HepG2 (cell line): ENCODE data around the gene OR3A1.

Source experiments
- CTCF ChIP-seq: sonication (generic); formaldehyde crosslinking; IDR thresholded peaks from 2 replicates; pipeline ENCODE4 v1.5.0; 2020; ENCODE audit warnings: mild to moderate bottlenecking, missing genetic modification reagents, moderate library complexity
- KLF9 ChIP-seq: IDR thresholded peaks from 2 replicates; pipeline ENCODE4 v1.6.1; 2016; ENCODE audit warnings: low read depth
- MAX ChIP-seq: IDR thresholded peaks from 2 replicates; pipeline ENCODE4 v1.6.1; 2012; ENCODE audit warnings: inconsistent platforms
- MEF2D ChIP-seq: sonication (generic); formaldehyde crosslinking; IDR thresholded peaks from 2 replicates; pipeline ENCODE4 v1.5.1; 2020; ENCODE audit warnings: mild to moderate bottlenecking, missing genetic modification reagents
- RAD21 ChIP-seq: fragments of 450-650 bp; formaldehyde crosslinking; IDR thresholded peaks from 2 replicates; pipeline ENCODE4 v1.5.0; 2020; ENCODE audit warnings: mild to moderate bottlenecking
- RBFOX2 ChIP-seq: fragments of 200-400 bp; formaldehyde crosslinking; IDR thresholded peaks from 2 replicates; pipeline ENCODE4 v1.6.1; 2017; ENCODE audit warnings: low read depth, mild to moderate bottlenecking, low read length
- SUZ12 ChIP-seq: fragments of 150-350 bp; IDR thresholded peaks from 2 replicates; pipeline ENCODE4 v1.6.1; 2014; ENCODE audit warnings: low read depth, low read length
- TARDBP ChIP-seq: sonication (generic); formaldehyde crosslinking; IDR thresholded peaks from 2 replicates; pipeline ENCODE4 v1.8.0; 2022; ENCODE audit warnings: mild to moderate bottlenecking, missing genetic modification reagents
- ZEB1 ChIP-seq: IDR thresholded peaks from 2 replicates; pipeline ENCODE4 v1.6.1; 2012; ENCODE audit warnings: mild to moderate bottlenecking, low read depth, inconsistent platforms; ENCODE audit not compliant: insufficient replicate concordance
- TF ChIP-seq, protein P1 (sequence below): sonication (generic); formaldehyde crosslinking; IDR thresholded peaks from 2 replicates; pipeline ENCODE4 v1.8.0; 2022; ENCODE audit warnings: mild to moderate bottlenecking, missing genetic modification reagents; ENCODE audit not compliant: insufficient replicate concordance

DNA sequence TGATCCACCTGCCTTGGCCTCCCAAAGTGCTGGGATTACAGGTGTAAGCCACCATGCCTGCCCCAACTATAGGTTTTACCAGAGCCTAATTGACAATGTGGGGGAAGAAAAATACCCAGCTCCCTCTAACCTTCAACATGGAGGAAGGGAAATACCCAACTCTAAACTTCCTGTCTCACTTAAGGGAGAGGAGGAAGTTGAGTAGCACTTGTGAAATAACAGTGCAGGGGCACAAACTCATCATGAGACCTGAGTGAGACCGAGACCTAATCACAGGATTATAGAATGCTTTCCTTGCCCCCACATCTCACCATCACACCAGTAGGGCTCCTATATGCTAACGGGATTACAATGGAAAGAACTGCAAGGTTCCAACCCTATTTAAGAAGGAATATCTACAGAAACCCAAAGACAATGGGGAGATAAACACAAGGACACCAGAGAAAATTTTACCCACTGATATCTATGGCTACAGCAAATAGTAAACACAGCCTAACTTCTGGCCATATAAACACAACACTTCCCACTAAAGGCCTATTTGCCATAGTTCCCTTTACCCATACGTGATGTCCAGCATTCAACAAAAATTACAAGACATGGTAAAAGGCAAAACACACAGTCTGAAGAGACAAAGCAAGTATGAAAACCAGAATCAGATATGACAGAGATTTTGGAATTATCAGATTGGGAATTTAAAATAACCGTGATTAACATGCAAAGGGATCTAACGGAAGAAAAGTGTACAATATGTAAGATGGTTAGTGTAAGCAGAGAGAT, 26.9 kb downstream of the OR3A1 start:
- TF ChIP-seq ZEB1 (no peak), KLF9 (no peak), RBFOX2 (no peak), CTCF (CRISPR knock-in tag) (no peak), RAD21 (no peak), MEF2D (CRISPR knock-in tag) (no peak), SUZ12 (no peak), TARDBP (CRISPR knock-in tag) (no peak), MAX (no peak)
- TF ChIP-seq, protein P1, sequence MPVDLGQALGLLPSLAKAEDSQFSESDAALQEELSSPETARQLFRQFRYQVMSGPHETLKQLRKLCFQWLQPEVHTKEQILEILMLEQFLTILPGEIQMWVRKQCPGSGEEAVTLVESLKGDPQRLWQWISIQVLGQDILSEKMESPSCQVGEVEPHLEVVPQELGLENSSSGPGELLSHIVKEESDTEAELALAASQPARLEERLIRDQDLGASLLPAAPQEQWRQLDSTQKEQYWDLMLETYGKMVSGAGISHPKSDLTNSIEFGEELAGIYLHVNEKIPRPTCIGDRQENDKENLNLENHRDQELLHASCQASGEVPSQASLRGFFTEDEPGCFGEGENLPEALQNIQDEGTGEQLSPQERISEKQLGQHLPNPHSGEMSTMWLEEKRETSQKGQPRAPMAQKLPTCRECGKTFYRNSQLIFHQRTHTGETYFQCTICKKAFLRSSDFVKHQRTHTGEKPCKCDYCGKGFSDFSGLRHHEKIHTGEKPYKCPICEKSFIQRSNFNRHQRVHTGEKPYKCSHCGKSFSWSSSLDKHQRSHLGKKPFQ (CRISPR knock-in tag): no peak
